ENCODE measurements around the gene SIPA1L3.

SIPA1L3 gene

GRCh38 chr19:38133319-38133718 is 226.3 kb downstream of the SIPA1L3 start:
- in situ Hi-C loops (cut with MboI; ENCODE audit: low pct_unique_long_range_greater_than_20kb, low sequenced_read_pairs, unreplicated experiment): no loop called here
- DNase-seq (ENCODE audit: low spot score): no peak
- no peak for TF ChIP-seq CTCF (IDR thresholded peaks at IDR 0.05; ENCODE audit: extremely low read depth, insufficient read depth, missing control alignments)

GRCh38 chr19:38134540-38135149 is 227.6 kb downstream of the SIPA1L3 start:
- peak; percentile 55 for TF ChIP-seq CTCF (IDR thresholded peaks at IDR 0.05; ENCODE audit: extremely low read depth, insufficient read depth, missing control alignments)
- in situ Hi-C loops (cut with MboI; ENCODE audit: low pct_unique_long_range_greater_than_20kb, low sequenced_read_pairs, unreplicated experiment): no loop called here
- DNase-seq (ENCODE audit: low spot score): peak; percentile 60

DNA sequence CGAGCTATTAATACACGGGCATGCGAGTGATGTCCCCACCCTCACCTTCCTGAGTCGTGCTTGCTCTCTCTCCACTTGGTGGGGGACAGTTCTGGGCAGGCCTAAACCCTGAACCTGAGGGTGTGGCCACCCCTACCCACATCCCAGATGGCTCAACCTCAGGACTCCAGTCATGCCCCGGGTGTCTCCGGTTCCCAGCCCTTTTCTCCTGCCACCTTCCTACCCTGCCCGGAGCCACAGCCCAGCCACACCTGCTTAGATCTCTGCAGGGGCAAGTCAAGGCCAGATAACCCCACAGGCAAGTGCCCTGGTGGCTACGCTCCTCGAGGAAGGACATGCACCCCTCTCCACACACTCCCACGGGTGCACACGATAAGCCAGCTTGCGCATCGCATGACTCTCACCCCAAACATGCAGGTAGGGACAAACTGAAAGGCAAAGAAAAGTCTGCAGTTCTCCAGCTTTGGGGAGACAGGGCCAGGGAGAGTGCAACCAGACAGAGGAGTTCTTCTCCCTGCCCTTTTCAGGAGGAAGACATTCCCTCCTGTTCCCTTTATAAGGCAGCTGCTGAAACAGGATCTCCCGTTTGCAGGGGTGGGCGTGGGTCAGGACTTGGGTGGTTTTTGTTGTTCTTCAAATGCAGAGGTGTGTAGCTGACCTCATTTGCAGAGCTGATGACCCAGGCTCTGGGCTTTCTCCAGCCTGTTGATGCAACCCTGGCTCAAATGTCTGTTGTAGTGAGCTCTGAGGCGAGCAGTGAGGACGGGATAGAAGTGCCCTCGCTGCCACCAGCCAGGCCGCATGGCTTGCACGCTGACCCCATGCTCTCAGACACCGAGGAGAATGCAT is 228.4 kb downstream of the SIPA1L3 start:
- in situ Hi-C loops (cut with MboI; ENCODE audit: low pct_unique_long_range_greater_than_20kb, low sequenced_read_pairs, unreplicated experiment): no loop called here
- DNase-seq (ENCODE audit: low spot score): no peak

DNA sequence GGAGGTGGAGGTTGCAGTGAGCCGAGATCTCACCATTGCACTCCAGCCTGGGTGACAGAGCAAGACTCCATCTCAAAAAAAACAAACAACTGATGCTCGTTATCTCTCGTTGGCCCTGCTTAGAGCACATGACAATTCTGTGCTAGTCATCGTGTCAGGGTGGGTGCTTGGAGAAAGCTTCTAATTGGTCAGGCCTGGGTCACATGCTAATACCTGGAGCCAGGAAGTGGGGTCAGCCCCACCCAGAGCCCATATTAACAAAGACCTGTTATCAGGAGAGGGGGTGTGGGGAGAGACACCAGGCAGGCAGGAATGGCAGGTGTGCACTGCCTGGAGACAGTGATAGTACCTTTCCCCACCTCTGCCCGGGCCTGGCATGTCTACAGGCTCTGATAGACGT is 232.1 kb downstream of the SIPA1L3 start:
- TF ChIP-seq CTCF (IDR thresholded peaks at IDR 0.05; ENCODE audit: extremely low read depth, insufficient read depth, missing control alignments): no peak
- in situ Hi-C loops (cut with MboI; ENCODE audit: low pct_unique_long_range_greater_than_20kb, low sequenced_read_pairs, unreplicated experiment): no loop called here
- no peak for DNase-seq (ENCODE audit: low spot score)

More for the DNA sequence above, 228.4 kb downstream of the SIPA1L3 start:
- TF ChIP-seq CTCF (IDR thresholded peaks at IDR 0.05; ENCODE audit: extremely low read depth, insufficient read depth, missing control alignments): no peak

GRCh38 chr19:38141108-38141507 is 234.1 kb downstream of the SIPA1L3 start:
- TF ChIP-seq CTCF (IDR thresholded peaks at IDR 0.05; ENCODE audit: extremely low read depth, insufficient read depth, missing control alignments): no peak
- DNase-seq (ENCODE audit: low spot score): no peak
- in situ Hi-C loops (cut with MboI; ENCODE audit: low pct_unique_long_range_greater_than_20kb, low sequenced_read_pairs, unreplicated experiment): no loop called here

DNA sequence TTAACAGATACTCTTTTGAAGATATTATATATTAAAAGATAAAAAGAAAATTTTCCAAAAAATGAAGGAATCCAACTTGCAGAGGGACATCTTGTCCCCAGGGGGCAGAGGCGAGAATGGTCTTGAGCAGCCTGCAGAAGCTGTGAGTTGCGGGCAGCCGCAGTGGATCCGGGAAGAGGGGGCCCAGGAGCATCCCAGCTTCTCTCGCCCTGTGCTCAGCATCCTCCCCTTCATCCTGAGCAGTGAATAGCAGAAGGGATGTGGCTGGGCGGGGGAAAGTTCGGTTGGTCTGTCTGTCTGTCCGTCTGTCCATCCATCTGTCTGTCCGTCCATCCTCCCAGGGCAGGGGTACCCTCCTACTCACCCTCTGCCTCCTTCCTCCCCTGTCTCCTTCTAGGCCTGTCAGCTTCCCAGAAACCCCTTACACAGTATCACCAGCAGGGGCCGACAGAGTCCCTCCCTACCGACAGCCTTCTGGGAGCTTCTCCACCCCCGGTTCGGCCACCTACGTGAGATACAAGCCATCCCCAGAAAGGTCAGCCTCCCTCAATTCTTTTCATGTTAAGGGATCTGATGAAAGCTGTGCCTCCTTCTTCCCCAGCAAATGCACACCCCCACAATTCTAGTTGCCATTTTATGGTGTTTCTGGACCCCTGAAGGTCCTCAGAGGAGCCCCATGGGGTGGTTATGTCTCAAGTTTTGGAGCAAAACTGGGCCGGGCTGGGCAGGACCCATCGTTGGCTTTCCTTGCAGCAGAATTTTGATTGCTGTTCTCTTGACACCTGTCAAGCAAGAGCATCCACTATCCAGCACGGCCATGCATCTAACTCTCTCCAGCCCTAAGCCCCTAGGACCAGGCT is 235.4 kb downstream of the SIPA1L3 start:
- peak; percentile 58 for DNase-seq (ENCODE audit: low spot score)
- peak; percentile 60 for TF ChIP-seq CTCF (IDR thresholded peaks at IDR 0.05; ENCODE audit: extremely low read depth, insufficient read depth, missing control alignments)
- in situ Hi-C loops (cut with MboI; ENCODE audit: low pct_unique_long_range_greater_than_20kb, low sequenced_read_pairs, unreplicated experiment): no loop called here

All from GM13977 (cell line).